ENCODE results near the gene ZNF718. TPM values are rescaled to one million over a fixed set of nuclear protein-coding genes. Genes with fewer than 3 reads are reported as not detected.
"Not testable (repeated sequence)": the region's sequence is repeated elsewhere in the genome, so short reads cannot be mapped to it uniquely, and the experiment has no call there.

ZNF718 gene
- total RNA-seq: 9.3 and 10.3 TPM in 2 replicates
- long read RNA-seq, partial matches to known transcripts: 0 of 8 reads
- long read RNA-seq, other reads (novel, unspliced or antisense): 8 of 8 reads

DNA sequence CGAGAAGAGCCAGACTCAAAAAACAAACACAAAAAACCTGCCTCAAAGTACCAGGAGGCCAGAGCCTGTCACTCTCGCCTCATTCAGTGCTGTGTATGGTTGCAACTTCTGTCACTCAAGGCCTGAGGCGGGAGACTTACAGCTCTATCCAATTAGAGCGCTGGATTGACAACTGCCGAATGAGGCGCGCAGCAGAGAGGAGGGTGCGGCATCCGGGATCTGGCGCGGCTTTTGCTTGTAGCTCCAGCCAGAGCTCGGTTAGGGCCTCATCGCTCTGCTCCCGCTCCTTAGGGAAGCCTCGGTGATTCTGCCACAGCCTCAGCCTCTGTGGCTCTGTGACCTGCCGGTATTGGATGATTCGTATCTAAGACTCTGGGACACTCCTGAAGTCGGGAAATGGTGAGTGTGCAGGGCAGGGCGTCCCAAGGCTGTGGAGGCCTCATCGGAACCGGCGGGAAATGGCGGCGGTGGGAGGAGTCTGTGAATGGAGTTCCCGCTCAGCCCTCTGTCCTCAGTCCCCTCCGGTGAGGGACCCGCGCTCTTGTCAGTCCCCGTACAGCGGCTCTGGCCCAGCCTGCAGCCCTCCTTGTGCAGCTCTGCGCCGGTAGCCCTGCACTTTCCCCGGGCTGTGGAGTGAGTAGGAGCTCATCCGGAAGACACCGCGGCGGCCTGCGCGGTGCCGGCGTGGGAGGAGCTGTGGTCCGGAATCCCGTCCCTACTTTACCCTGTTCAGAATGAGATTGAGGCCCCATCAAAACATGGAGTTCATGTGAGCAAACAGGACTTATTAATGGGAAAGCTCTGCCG is at the start of gene ZNF718:
Gene ZNF718, plus strand, starts transcription at position 227 of the 807 bp plus-strand sequence. Its CDS starts 170 bp downstream, at position 397.
- peak within 1 kb of the TSS; percentile 97 for H3K4me3 Mint-ChIP-seq (ENCODE audit: low read depth)
- H3K9me3 Mint-ChIP-seq (ENCODE audit: low read depth): peaks cover 18% of the 10 kb centered on the region
- TF ChIP-seq, protein P1, sequence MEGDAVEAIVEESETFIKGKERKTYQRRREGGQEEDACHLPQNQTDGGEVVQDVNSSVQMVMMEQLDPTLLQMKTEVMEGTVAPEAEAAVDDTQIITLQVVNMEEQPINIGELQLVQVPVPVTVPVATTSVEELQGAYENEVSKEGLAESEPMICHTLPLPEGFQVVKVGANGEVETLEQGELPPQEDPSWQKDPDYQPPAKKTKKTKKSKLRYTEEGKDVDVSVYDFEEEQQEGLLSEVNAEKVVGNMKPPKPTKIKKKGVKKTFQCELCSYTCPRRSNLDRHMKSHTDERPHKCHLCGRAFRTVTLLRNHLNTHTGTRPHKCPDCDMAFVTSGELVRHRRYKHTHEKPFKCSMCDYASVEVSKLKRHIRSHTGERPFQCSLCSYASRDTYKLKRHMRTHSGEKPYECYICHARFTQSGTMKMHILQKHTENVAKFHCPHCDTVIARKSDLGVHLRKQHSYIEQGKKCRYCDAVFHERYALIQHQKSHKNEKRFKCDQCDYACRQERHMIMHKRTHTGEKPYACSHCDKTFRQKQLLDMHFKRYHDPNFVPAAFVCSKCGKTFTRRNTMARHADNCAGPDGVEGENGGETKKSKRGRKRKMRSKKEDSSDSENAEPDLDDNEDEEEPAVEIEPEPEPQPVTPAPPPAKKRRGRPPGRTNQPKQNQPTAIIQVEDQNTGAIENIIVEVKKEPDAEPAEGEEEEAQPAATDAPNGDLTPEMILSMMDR (IDR thresholded peaks at IDR 0.05; ENCODE audit: unreplicated experiment): no peak
- peaks cover 10% of the 10 kb centered on the region for H3K4me1 Mint-ChIP-seq (ENCODE audit: low read depth)
- peaks cover 12% of the 10 kb centered on the region for H3K36me3 Mint-ChIP-seq (ENCODE audit: insufficient read depth)
- no peaks in the 10 kb centered on the region for H3K27me3 Mint-ChIP-seq
- peak within 1 kb of the TSS; percentile 99 for H3K27ac Mint-ChIP-seq
- DNase-seq (ENCODE audit: low spot score, unreplicated experiment): peak; percentile 87

DNA sequence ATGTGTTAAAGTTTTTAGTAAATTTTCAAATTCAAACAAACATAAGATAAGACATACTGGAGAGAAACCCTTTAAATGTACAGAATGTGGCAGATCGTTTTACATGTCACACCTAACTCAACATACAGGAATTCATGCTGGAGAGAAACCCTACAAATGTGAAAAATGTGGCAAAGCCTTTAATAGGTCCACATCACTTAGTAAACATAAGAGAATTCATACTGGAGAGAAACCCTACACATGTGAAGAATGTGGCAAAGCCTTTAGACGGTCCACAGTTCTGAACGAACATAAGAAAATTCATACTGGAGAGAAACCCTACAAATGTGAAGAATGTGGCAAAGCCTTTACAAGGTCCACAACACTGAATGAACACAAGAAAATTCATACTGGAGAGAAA is 38.4 kb upstream of the ZNF718 start:
- peaks cover 53% of the 10 kb centered on the region for H3K36me3 Mint-ChIP-seq (ENCODE audit: insufficient read depth)
- no peak overlapping the region for H3K4me3 Mint-ChIP-seq (ENCODE audit: low read depth)
- no peaks in the 10 kb centered on the region for H3K27me3 Mint-ChIP-seq
- H3K9me3 Mint-ChIP-seq (ENCODE audit: low read depth): peaks cover 61% of the 10 kb centered on the region
- no peak overlapping the region for H3K27ac Mint-ChIP-seq
- no peaks in the 10 kb centered on the region for H3K4me1 Mint-ChIP-seq (ENCODE audit: low read depth)
- DNase-seq (ENCODE audit: low spot score, unreplicated experiment): no peak
- TF ChIP-seq, protein P1 (IDR thresholded peaks at IDR 0.05; ENCODE audit: unreplicated experiment): no peak

DNA sequence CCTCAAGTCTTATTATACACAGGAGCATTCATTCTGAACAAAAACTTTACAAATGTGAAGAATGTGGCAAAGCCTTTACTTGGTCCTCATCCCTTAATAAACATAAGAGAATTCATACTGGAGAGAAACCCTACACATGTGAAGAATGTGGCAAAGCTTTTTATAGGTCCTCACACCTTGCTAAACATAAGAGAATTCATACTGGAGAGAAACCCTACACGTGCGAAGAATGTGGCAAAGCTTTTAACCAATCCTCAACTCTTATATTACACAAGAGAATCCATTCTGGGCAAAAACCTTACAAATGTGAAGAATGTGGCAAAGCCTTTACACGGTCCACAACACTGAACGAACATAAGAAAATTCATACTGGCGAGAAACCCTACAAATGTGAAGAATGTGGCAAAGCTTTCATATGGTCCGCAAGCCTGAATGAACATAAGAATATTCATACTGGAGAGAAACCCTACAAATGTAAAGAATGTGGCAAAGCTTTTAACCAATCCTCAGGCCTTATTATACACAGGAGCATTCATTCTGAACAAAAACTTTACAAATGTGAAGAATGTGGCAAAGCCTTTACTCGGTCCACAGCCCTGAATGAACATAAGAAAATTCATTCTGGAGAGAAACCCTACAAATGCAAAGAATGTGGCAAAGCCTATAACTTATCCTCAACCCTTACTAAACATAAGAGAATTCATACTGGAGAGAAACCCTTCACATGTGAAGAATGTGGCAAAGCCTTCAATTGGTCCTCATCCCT is 37.6 kb upstream of the ZNF718 start:
- H3K36me3 Mint-ChIP-seq (ENCODE audit: insufficient read depth): peaks cover 51% of the 10 kb centered on the region
- H3K9me3 Mint-ChIP-seq (ENCODE audit: low read depth): peaks cover 62% of the 10 kb centered on the region
- H3K4me1 Mint-ChIP-seq (ENCODE audit: low read depth); H3K27me3 Mint-ChIP-seq; H3K4me3 Mint-ChIP-seq (ENCODE audit: low read depth); DNase-seq (ENCODE audit: low spot score, unreplicated experiment): not testable (repeated sequence)
- H3K27ac Mint-ChIP-seq: peak overlapping the region; percentile 4

DNA sequence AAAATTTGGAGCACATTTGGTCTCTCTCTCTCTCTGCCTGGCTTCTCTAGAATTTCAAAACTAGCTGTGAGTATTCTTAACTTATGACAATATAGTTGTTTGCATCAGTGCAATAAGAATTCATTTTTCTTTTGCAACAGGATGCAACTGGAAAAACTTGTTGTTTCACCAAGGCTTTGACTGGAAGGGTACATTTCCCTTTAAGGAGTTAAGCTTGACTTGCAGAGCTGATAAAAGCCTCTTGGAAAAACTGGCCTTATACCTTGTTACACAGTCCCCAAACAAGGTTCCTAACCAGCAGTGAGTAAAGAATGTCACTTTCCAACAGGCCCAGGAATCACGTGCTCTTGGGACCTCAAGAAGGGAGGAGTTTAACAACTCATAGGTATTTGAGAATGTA is 25.9 kb upstream of the ZNF718 start:
- DNase-seq (ENCODE audit: low spot score, unreplicated experiment): no peak
- TF ChIP-seq, protein P1 (IDR thresholded peaks at IDR 0.05; ENCODE audit: unreplicated experiment): no peak
- Mint-ChIP-seq H3K27ac (no peak overlapping the region), H3K27me3 (no peaks in the 10 kb centered on the region), H3K9me3 (ENCODE audit: low read depth) (peaks cover 49% of the 10 kb centered on the region), H3K4me1 (ENCODE audit: low read depth) (no peaks in the 10 kb centered on the region), H3K36me3 (ENCODE audit: insufficient read depth) (peaks cover 1% of the 10 kb centered on the region), H3K4me3 (ENCODE audit: low read depth) (no peak overlapping the region)

DNA sequence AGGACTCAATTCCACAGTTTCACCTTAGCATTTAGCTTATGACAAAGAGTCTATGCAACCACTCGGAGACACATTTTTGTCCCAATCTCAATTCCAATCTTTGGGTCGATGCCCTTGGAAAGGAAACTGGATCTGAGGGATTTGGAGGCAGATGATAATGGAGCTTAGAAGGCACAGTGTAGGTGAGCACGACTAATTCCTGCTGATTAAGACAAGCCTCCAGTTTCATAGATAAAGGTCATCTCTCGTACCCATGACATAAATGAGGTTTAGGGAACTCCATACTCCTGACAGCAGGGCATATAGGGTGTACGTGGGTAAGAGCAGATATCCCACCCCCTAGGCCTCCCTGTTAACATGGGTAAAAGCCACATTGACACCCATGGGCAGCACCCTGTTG is 24.4 kb upstream of the ZNF718 start:
- Mint-ChIP-seq H3K27me3 (no peaks in the 10 kb centered on the region), H3K4me3 (ENCODE audit: low read depth) (no peak overlapping the region), H3K9me3 (ENCODE audit: low read depth) (peaks cover 42% of the 10 kb centered on the region), H3K4me1 (ENCODE audit: low read depth) (no peaks in the 10 kb centered on the region), H3K36me3 (ENCODE audit: insufficient read depth) (peaks cover 2% of the 10 kb centered on the region), H3K27ac (no peak overlapping the region)
- TF ChIP-seq, protein P1 (IDR thresholded peaks at IDR 0.05; ENCODE audit: unreplicated experiment): no peak
- no peak for DNase-seq (ENCODE audit: low spot score, unreplicated experiment)

All from progenitor cell of endocrine pancreas (in vitro differentiated cells).